Fibroblast of lung (primary cell): ENCODE data around the gene SGK2. TPM values are rescaled to one million over a fixed set of nuclear protein-coding genes. Genes with fewer than 3 reads are reported as not detected.

Experiments
- DNase-seq, 2 donors: peaks; one replicate each; pipeline versions ENCODE4 v3.0.0 to v3.0.0-alpha.2; 2010; ENCODE audit warnings: low read depth in 2 of 2
- H2AFZ ChIP-seq: 2 replicates; pipeline ENCODE4 v1.5.1; 2012; ENCODE audit warnings: low read length, control low read depth, inconsistent platforms
- H3K27ac ChIP-seq: 2 replicates; pipeline ENCODE4 v1.5.1; 2011; ENCODE audit warnings: low read length, control low read depth; ENCODE audit not compliant: insufficient read depth
- H3K27me3 ChIP-seq: 2 replicates; pipeline ENCODE4 v1.5.1; 2011; ENCODE audit warnings: mild to moderate bottlenecking, low read length; ENCODE audit not compliant: control insufficient read depth, insufficient read depth
- H3K36me3 ChIP-seq: 2 replicates; pipeline ENCODE4 v1.5.1; 2011; ENCODE audit warnings: low read length; ENCODE audit not compliant: control insufficient read depth, insufficient read depth
- H3K4me1 ChIP-seq: 2 replicates; pipeline ENCODE4 v1.5.1; 2011; ENCODE audit warnings: low read length; ENCODE audit not compliant: control insufficient read depth, insufficient read depth; ENCODE audit errors: extremely low read depth
- H3K4me2 ChIP-seq: 2 replicates; pipeline ENCODE4 v1.5.1; 2011; ENCODE audit warnings: low read length, control low read depth; ENCODE audit not compliant: insufficient read depth; ENCODE audit errors: extremely low read depth
- H3K4me3 ChIP-seq, 4 experiments: fragments of 200-600 bp in 1 of 4; sonication (generic) in 1 of 4; replicated peaks in 1 of 4; 2 replicates each; pipeline ENCODE4 v1.5.1; 2011 to 2016; ENCODE audit warnings: low read length in 4 of 4, low read depth in 3 of 4, mild to moderate bottlenecking in 3 of 4, control low read depth in 2 of 4, inconsistent platforms in 1 of 4, mixed read lengths in 1 of 4; ENCODE audit not compliant: insufficient read depth in 1 of 4; ENCODE audit errors: control extremely low read depth in 1 of 4
- H3K79me2 ChIP-seq: 2 replicates; pipeline ENCODE4 v1.5.1; 2012; ENCODE audit warnings: mild to moderate bottlenecking, low read length, inconsistent platforms; ENCODE audit not compliant: control insufficient read depth, insufficient read depth
- H3K9ac ChIP-seq: 2 replicates; pipeline ENCODE4 v1.5.1; 2011; ENCODE audit warnings: mild to moderate bottlenecking, low read length, control low read depth; ENCODE audit not compliant: insufficient read depth
- H3K9me3 ChIP-seq: 2 replicates; pipeline ENCODE4 v1.5.1; 2012; ENCODE audit warnings: low read depth, low read length; ENCODE audit not compliant: control insufficient read depth, insufficient read depth
- H4K20me1 ChIP-seq: 2 replicates; pipeline ENCODE4 v1.5.1; 2011; ENCODE audit warnings: low read length; ENCODE audit not compliant: control insufficient read depth, insufficient read depth; ENCODE audit errors: extremely low read depth
- EZH2 ChIP-seq: IDR thresholded peaks from 2 replicates; pipeline ENCODE4 v1.5.1; 2012; ENCODE audit warnings: low read length, control low read depth, mild to moderate bottlenecking; ENCODE audit errors: missing control alignments
- polyA plus RNA-seq, 2 donors: library from polyadenylated mRNA; depleted of rRNA in 1 of 2; stranded (reverse) in 1 of 2; unstranded in 1 of 2; fragments of >200 nt; gene quantifications; 2 replicates each; pipeline ENCODE4 v1.2.1, GENCODE V29; 2011 to 2012; ENCODE audit warnings: missing spikeins in 1 of 2
- total RNA-seq: library from RNA; depleted of rRNA; stranded (reverse); fragments of >200 nt; gene quantifications from 2 replicates; pipeline ENCODE4 v1.2.1, GENCODE V29; 2014
- TF ChIP-seq, protein P1 (sequence below), 2 donors: IDR thresholded peaks in 1 of 2; conservative IDR thresholded peaks in 1 of 2; 1 replicate in 1 of 2; 2 replicates in 1 of 2; pipeline ENCODE4 v1.5.1; 2011 to 2012; ENCODE audit warnings: low read length in 2 of 2, control low read depth in 1 of 2, inconsistent platforms in 1 of 2, low read depth in 1 of 2, mild to moderate bottlenecking in 1 of 2

Gene SGK2
- total and polyA plus RNA-seq, 2 donors (not counting 1 experiment from before 2014, with no cell fraction given): 0.05 to 0.66 TPM

DNA sequence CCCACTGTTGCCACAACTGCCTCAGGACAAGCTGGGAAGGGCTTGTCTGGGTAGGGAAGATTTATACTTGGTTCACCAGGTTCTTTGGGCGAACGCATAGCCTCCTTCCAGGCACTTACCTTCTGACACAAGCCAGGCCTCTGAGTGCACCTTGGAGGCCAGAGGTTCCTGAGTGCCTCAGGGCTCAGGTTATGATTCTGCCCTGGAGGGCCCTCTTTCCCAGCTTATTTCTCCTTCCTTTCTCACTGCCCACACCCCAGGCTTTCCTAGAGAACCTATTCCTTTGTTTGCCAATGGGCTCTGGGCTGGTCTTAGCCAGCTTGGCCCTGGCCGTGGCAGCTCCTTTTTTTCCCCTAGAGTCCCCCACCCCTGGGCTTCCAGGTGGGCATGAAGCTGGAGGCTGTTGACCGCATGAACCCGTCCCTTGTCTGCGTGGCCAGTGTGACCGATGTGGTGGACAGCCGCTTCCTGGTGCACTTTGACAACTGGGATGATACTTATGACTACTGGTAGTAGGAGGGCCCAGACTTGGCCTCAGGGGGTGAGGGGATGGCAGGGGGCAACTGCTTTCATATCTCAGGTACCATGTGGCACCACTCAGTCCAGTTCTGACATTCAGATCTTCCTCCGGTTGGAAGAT, 26.3 kb upstream of the SGK2 start:
- Histone ChIP-seq H3K9ac (no peak overlapping the region), H3K79me2 (no peaks in the 10 kb centered on the region), H3K27me3 (no peaks in the 10 kb centered on the region), H3K4me1 (no peaks in the 10 kb centered on the region), H3K4me3 (no peak overlapping the region), H4K20me1 (no peaks in the 10 kb centered on the region), H3K4me2 (no peak overlapping the region), H3K27ac (no peak overlapping the region), H3K36me3 (no peaks in the 10 kb centered on the region), H2AFZ (no peak overlapping the region), H3K9me3 (no peaks in the 10 kb centered on the region)
- no peak for DNase-seq
- TF ChIP-seq EZH2: no peak
- TF ChIP-seq, protein P1, sequence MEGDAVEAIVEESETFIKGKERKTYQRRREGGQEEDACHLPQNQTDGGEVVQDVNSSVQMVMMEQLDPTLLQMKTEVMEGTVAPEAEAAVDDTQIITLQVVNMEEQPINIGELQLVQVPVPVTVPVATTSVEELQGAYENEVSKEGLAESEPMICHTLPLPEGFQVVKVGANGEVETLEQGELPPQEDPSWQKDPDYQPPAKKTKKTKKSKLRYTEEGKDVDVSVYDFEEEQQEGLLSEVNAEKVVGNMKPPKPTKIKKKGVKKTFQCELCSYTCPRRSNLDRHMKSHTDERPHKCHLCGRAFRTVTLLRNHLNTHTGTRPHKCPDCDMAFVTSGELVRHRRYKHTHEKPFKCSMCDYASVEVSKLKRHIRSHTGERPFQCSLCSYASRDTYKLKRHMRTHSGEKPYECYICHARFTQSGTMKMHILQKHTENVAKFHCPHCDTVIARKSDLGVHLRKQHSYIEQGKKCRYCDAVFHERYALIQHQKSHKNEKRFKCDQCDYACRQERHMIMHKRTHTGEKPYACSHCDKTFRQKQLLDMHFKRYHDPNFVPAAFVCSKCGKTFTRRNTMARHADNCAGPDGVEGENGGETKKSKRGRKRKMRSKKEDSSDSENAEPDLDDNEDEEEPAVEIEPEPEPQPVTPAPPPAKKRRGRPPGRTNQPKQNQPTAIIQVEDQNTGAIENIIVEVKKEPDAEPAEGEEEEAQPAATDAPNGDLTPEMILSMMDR (conservative IDR thresholded peaks at IDR 0.05 in 1 of 2, IDR thresholded peaks at IDR 0.05 in 1 of 2; ENCODE audit: low read depth in 1 of 2, low read length in 2 of 2): no peak

- no peaks in the 10 kb centered on the region for H3K79me2 ChIP-seq
- no peak overlapping the region for H3K4me3 ChIP-seq
- H3K4me1 ChIP-seq: no peaks in the 10 kb centered on the region
- no peak overlapping the region for H3K9ac ChIP-seq
- H3K9me3 ChIP-seq: no peaks in the 10 kb centered on the region
- TF ChIP-seq, protein P1 (conservative IDR thresholded peaks at IDR 0.05 in 1 of 2, IDR thresholded peaks at IDR 0.05 in 1 of 2; ENCODE audit: low read depth in 1 of 2, low read length in 2 of 2): no peak
- TF ChIP-seq EZH2: no peak
- H3K4me2 ChIP-seq: no peak overlapping the region
- DNase-seq: peak in 1 of 2 donors; percentile 16
- no peaks in the 10 kb centered on the region for H3K36me3 ChIP-seq
- no peak overlapping the region for H2AFZ ChIP-seq
- no peaks in the 10 kb centered on the region for H3K27me3 ChIP-seq
- H3K27ac ChIP-seq: no peak overlapping the region
- H4K20me1 ChIP-seq: no peaks in the 10 kb centered on the region
These were observed 25.8 kb upstream of the SGK2 start for GRCh38 chr20:43533060-43533459.

- Histone ChIP-seq H3K27ac (no peak overlapping the region), H3K36me3 (no peaks in the 10 kb centered on the region), H2AFZ (no peak overlapping the region), H3K9me3 (no peaks in the 10 kb centered on the region), H3K79me2 (no peaks in the 10 kb centered on the region), H3K9ac (no peak overlapping the region), H3K4me2 (no peak overlapping the region), H4K20me1 (no peaks in the 10 kb centered on the region), H3K4me3 (no peak overlapping the region), H3K27me3 (no peaks in the 10 kb centered on the region), H3K4me1 (no peaks in the 10 kb centered on the region)
- no peak for DNase-seq
- TF ChIP-seq, protein P1 (conservative IDR thresholded peaks at IDR 0.05 in 1 of 2, IDR thresholded peaks at IDR 0.05 in 1 of 2; ENCODE audit: low read depth in 1 of 2, low read length in 2 of 2): no peak
- no peak for TF ChIP-seq EZH2
These were observed 24.8 kb upstream of the SGK2 start for GRCh38 chr20:43534016-43534415.
